Left ventricle myocardium inferior (tissue), 1 donor: ENCODE measurements around the gene SERPINA3. TPM values are rescaled to one million over a fixed set of nuclear protein-coding genes. Genes with fewer than 3 reads are reported as not detected.

Experiments used
- DNase-seq: peaks from one replicate; pipeline ENCODE4 v3.0.0-alpha.2; 2020
- H3K27ac ChIP-seq: fragments of 200-600 bp; replicated peaks from 2 replicates; pipeline ENCODE4 v1.8.0; 2021
- H3K27me3 ChIP-seq: fragments of 200-600 bp; 2 replicates; pipeline ENCODE4 v1.8.0; 2021; ENCODE audit warnings: low read depth
- H3K36me3 ChIP-seq: fragments of 200-600 bp; 2 replicates; pipeline ENCODE4 v1.8.0; 2021
- H3K4me1 ChIP-seq: fragments of 200-600 bp; 2 replicates; pipeline ENCODE4 v1.8.0; 2021
- H3K4me3 ChIP-seq: fragments of 200-600 bp; 2 replicates; pipeline ENCODE4 v1.8.0; 2021; ENCODE audit warnings: mild to moderate bottlenecking, moderate library complexity
- H3K9me3 ChIP-seq: fragments of 200-600 bp; replicated peaks from 2 replicates; pipeline ENCODE4 v1.8.0; 2021
- CTCF ChIP-seq: fragments of 200-600 bp; IDR thresholded peaks from 2 replicates; pipeline ENCODE4 v1.8.0; 2021; ENCODE audit warnings: antibody characterized with exemption, mild to moderate bottlenecking, borderline replicate concordance
- intact Hi-C: fragments of 100-400 bp; cut with micrococcal nuclease; formaldehyde crosslinking; loops from one replicate; pipeline ENCODE4 v1.11.0; 2022
- total RNA-seq: library from RNA; stranded (reverse); fragmentation: NEBNext Ultra II Directional; extraction: Animal tissue kit (Norgen Biotek cat#: 25700); gene quantifications from one replicate; pipeline ENCODE4 v1.2.1, GENCODE V29; 2021
- donor health status: DM: no; HTN: yes; CAD: no; lungs with severe emphysema.

SERPINA3 gene
- total RNA-seq, 1 donor from 2014 or later = 45.5 TPM

- Histone ChIP-seq H3K4me3 (no peak overlapping the region), H3K27ac (no peak overlapping the region), H3K4me1 (no peaks in the 10 kb centered on the region), H3K27me3 (peaks cover 52% of the 10 kb centered on the region), H3K9me3 (peaks cover 13% of the 10 kb centered on the region), H3K36me3 (peaks cover 8% of the 10 kb centered on the region)
- no peak for DNase-seq
- TF ChIP-seq CTCF = no peak
- intact Hi-C loops = no loop called here
Measured at GRCh38 chr14:94623422-94623809, 11.2 kb downstream of the SERPINA3 start.

- Histone ChIP-seq H3K4me3 (no peak overlapping the region), H3K36me3 (peaks cover 3% of the 10 kb centered on the region), H3K9me3 (peaks cover 7% of the 10 kb centered on the region), H3K4me1 (no peaks in the 10 kb centered on the region), H3K27me3 (peaks cover 53% of the 10 kb centered on the region), H3K27ac (no peak overlapping the region)
- no peak for DNase-seq
- intact Hi-C loops = no loop called here
- no peak for TF ChIP-seq CTCF
Measured at GRCh38 chr14:94623856-94624499, 11.8 kb downstream of the SERPINA3 start.

GRCh38 chr14:94624537-94625352 is 12.6 kb downstream of the SERPINA3 start:
- intact Hi-C loops = no loop called here
- Histone ChIP-seq H3K36me3 (no peaks in the 10 kb centered on the region), H3K27me3 (peaks cover 54% of the 10 kb centered on the region), H3K27ac (no peak overlapping the region), H3K4me1 (no peaks in the 10 kb centered on the region), H3K4me3 (no peak overlapping the region), H3K9me3 (no peaks in the 10 kb centered on the region)
- no peak for TF ChIP-seq CTCF
- no peak for DNase-seq

GRCh38 chr14:94625353-94625635 is 13.1 kb downstream of the SERPINA3 start:
- no peaks in the 10 kb centered on the region for H3K36me3 ChIP-seq
- H3K9me3 ChIP-seq = no peaks in the 10 kb centered on the region
- TF ChIP-seq CTCF = no peak
- H3K4me1 ChIP-seq = no peaks in the 10 kb centered on the region
- intact Hi-C loops = no loop called here
- peaks cover 58% of the 10 kb centered on the region for H3K27me3 ChIP-seq
- DNase-seq = no peak
- no peak overlapping the region for H3K4me3 ChIP-seq
- no peak overlapping the region for H3K27ac ChIP-seq

- no peaks in the 10 kb centered on the region for H3K4me1 ChIP-seq
- H3K9me3 ChIP-seq = no peaks in the 10 kb centered on the region
- intact Hi-C loops = no loop called here
- no peak overlapping the region for H3K27ac ChIP-seq
- H3K27me3 ChIP-seq = peaks cover 72% of the 10 kb centered on the region
- no peak overlapping the region for H3K4me3 ChIP-seq
- no peak for TF ChIP-seq CTCF
- no peaks in the 10 kb centered on the region for H3K36me3 ChIP-seq
- DNase-seq = no peak
Measured at GRCh38 chr14:94628578-94628977, 16.4 kb downstream of the SERPINA3 start.
